ENCODE data around the gene METTL16. TPM values are rescaled to one million over a fixed set of nuclear protein-coding genes. Genes with fewer than 3 reads are reported as not detected.

Gene METTL16
- total and polyA plus RNA-seq, 2 of the 4 experiments (the other 2 are of a cell fraction) = 11.8 to 15.4 TPM

- no peak overlapping the region for H4K91ac ChIP-seq (ENCODE audit: insufficient read depth, low read depth, low read length)
- no peak overlapping the region for H2AK5ac ChIP-seq (ENCODE audit: low read depth, low read length)
- intact Hi-C loops (cut with micrococcal nuclease) = no loop called here
- H2BK120ac ChIP-seq (ENCODE audit: low read depth, low read length) = no peak overlapping the region
- H3K79me1 ChIP-seq (ENCODE audit: low read depth in 1 of 2, low read length in 2 of 2) = no peaks in the 10 kb centered on the region
- H3K9ac ChIP-seq (ENCODE audit: low read depth, low read length) = no peak overlapping the region
- no peak overlapping the region for H2BK5ac ChIP-seq (ENCODE audit: low read depth, low read length, poor library complexity, severe bottlenecking)
- no peak overlapping the region for H3K4me3 ChIP-seq (ENCODE audit: insufficient read depth, low read depth, low read length)
- no peaks in the 10 kb centered on the region for H3K9me3 ChIP-seq (ENCODE audit: control insufficient read depth, insufficient read depth, low read length)
- no peaks in the 10 kb centered on the region for H3K9me1 ChIP-seq (ENCODE audit: insufficient read depth, low read length)
- no peaks in the 10 kb centered on the region for H3K4me1 ChIP-seq (ENCODE audit: control insufficient read depth, insufficient read depth, low read length)
- no peak overlapping the region for H3K56ac ChIP-seq (ENCODE audit: extremely low read depth, insufficient read depth, low read length)
- ATAC-seq (ENCODE audit: low read depth) (peak; percentile 38), DNase-seq (no peak)
- BruUV-seq (replicated peaks) = no TSS peak
- H3K27ac ChIP-seq (ENCODE audit: insufficient read depth, low read length) = no peak overlapping the region
- no peak overlapping the region for H3K14ac ChIP-seq (replicated peaks; ENCODE audit: low read depth, low read length)
- no peak overlapping the region for H3K23ac ChIP-seq (ENCODE audit: low read depth, low read length)
- dilution Hi-C loops (cut with HindIII; ENCODE audit: low sequenced_read_pairs, unreplicated experiment) = no loop called here
- in situ Hi-C loops (cut with MboI; ENCODE audit: low sequenced_read_pairs) = no loop called here
- H3K27me3 ChIP-seq (ENCODE audit: control insufficient read depth, insufficient read depth, low read length) = no peaks in the 10 kb centered on the region
- 33% methylated on average over 1 of the region's 5 CpGs; no CpG with 5 or more reads in 1 of the 2 experiments for WGBS, 2 experiments (ENCODE audit: extremely low coverage in 2 of 2, insufficient read length in 1 of 2)
- H2AFZ ChIP-seq (replicated peaks; ENCODE audit: low read length, poor library complexity) = no peak overlapping the region
- no peak overlapping the region for H4K5ac ChIP-seq (ENCODE audit: low read depth, low read length)
- ChIA-PET POLR2A (ENCODE audit: unreplicated experiment) (no interaction called here), CTCF (interaction anchor here (1.2 kb wide), 1 partner anchor 14 kb away, joined by 3 read pairs; no protein-coding TSS in a partner anchor)
- peaks cover 4% of the 10 kb centered on the region; the same call in 1 of the 2 replicates for H4K20me1 ChIP-seq (ENCODE audit: insufficient read depth, low read length)
- H3K18ac ChIP-seq (ENCODE audit: low read depth, low read length) = no peak overlapping the region
- no peak overlapping the region for H2AK9ac ChIP-seq (replicated peaks; ENCODE audit: low read depth, low read length, poor library complexity)
- H3K36me3 ChIP-seq (ENCODE audit: control insufficient read depth, insufficient read depth, low read length) = peaks cover 44% of the 10 kb centered on the region
- H2BK15ac ChIP-seq (ENCODE audit: low read depth, low read length) = no peak overlapping the region
- H3K4ac ChIP-seq (ENCODE audit: low read depth, low read length) = no peak overlapping the region
- no peak overlapping the region for H4K8ac ChIP-seq (ENCODE audit: low read depth in 2 of 2, low read length in 2 of 2)
- no peak overlapping the region for H3K4me2 ChIP-seq (ENCODE audit: low read depth, low read length)
- TF ChIP-seq, protein P1, sequence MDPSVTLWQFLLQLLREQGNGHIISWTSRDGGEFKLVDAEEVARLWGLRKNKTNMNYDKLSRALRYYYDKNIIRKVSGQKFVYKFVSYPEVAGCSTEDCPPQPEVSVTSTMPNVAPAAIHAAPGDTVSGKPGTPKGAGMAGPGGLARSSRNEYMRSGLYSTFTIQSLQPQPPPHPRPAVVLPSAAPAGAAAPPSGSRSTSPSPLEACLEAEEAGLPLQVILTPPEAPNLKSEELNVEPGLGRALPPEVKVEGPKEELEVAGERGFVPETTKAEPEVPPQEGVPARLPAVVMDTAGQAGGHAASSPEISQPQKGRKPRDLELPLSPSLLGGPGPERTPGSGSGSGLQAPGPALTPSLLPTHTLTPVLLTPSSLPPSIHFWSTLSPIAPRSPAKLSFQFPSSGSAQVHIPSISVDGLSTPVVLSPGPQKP (IDR thresholded peaks at IDR 0.05; ENCODE audit: borderline replicate concordance, low read depth, low read length) = no peak
- TF ChIP-seq MXI1 (IDR thresholded peaks at IDR 0.05; ENCODE audit: borderline replicate concordance, low read depth, low read length) (no peak), RFX5 (IDR thresholded peaks at IDR 0.05; ENCODE audit: low read depth, low read length) (no peak), RCOR1 (IDR thresholded peaks at IDR 0.05; ENCODE audit: insufficient replicate concordance, low read length) (no peak), FOS (IDR thresholded peaks at IDR 0.05; ENCODE audit: low read depth, low read length) (no peak), MAZ (IDR thresholded peaks at IDR 0.05; ENCODE audit: borderline replicate concordance, low read depth, low read length) (no peak), CHD1 (IDR thresholded peaks at IDR 0.05; ENCODE audit: low read depth, low read length) (no peak), NFE2L2 (IDR thresholded peaks at IDR 0.05; ENCODE audit: low read depth, low read length) (no peak), USF2 (IDR thresholded peaks at IDR 0.05; ENCODE audit: low read depth, low read length) (no peak), MAFK (IDR thresholded peaks at IDR 0.05; ENCODE audit: low read depth, low read length) (no peak), CTCF (conservative IDR thresholded peaks at IDR 0.05; ENCODE audit: low read depth, low read length) (no peak), RAD21 (IDR thresholded peaks at IDR 0.05; ENCODE audit: low read length) (no peak), CEBPB (IDR thresholded peaks at IDR 0.05; ENCODE audit: low read depth, low read length) (no peak), POLR2A (IDR thresholded peaks at IDR 0.05; ENCODE audit: low read depth, low read length) (no peak), BHLHE40 (IDR thresholded peaks at IDR 0.05; ENCODE audit: low read depth, low read length) (no peak)
- H2BK20ac ChIP-seq (ENCODE audit: low read depth, low read length) = no peak overlapping the region
Observed at GRCh38 chr17:2369039-2369438, 142.6 kb downstream of the METTL16 start.
